HCT116 (cell line): ENCODE measurements around the gene IRAK4.

Experiments used
- ATF3 ChIP-seq: IDR thresholded peaks from 2 replicates; pipeline ENCODE4 v1.6.1; 2012
- EZH2 ChIP-seq: fragments of 200-600 bp; sonication (generic); IDR thresholded peaks from 2 replicates; pipeline ENCODE4 v1.6.1; 2017; ENCODE audit warnings: antibody characterized with exemption, mixed run types
- JUND ChIP-seq: IDR thresholded peaks from 2 replicates; pipeline ENCODE4 v1.6.1; 2012
- MAX ChIP-seq: IDR thresholded peaks from 2 replicates; pipeline ENCODE4 v1.6.1; 2012
- POLR2A ChIP-seq: IDR thresholded peaks from 2 replicates; pipeline ENCODE4 v1.7.0; 2011; ENCODE audit warnings: borderline replicate concordance; ENCODE audit not compliant: insufficient read depth, insufficient read length; ENCODE audit errors: extremely low read depth
- POLR2AphosphoS5 ChIP-seq: IDR thresholded peaks from 2 replicates; pipeline ENCODE4 v1.6.1; 2011; ENCODE audit warnings: mild to moderate bottlenecking, low read depth, low read length, moderate library complexity
- REST ChIP-seq: IDR thresholded peaks from 2 replicates; pipeline ENCODE4 v1.6.1; 2012; ENCODE audit warnings: low read depth
- SP1 ChIP-seq: IDR thresholded peaks from 2 replicates; pipeline ENCODE4 v1.6.1; 2012; ENCODE audit warnings: low read depth
- TCF7L2 ChIP-seq: IDR thresholded peaks from 2 replicates; pipeline ENCODE4 v1.7.0; 2011; ENCODE audit warnings: borderline replicate concordance, inconsistent platforms; ENCODE audit not compliant: insufficient read depth, insufficient read length; ENCODE audit errors: extremely low read depth
- ZBTB33 ChIP-seq: IDR thresholded peaks from 2 replicates; pipeline ENCODE4 v1.6.1; 2011; ENCODE audit warnings: mild to moderate bottlenecking, low read length, moderate library complexity; ENCODE audit not compliant: insufficient replicate concordance; ENCODE audit errors: extremely low read depth
- ZFX ChIP-seq: fragments of 450-650 bp; IDR thresholded peaks from 2 replicates; pipeline ENCODE4 v1.6.1; 2017
- ZNF274 ChIP-seq: fragments of 200-500 bp; sonication (Bioruptor generic); IDR thresholded peaks from 2 replicates; pipeline ENCODE4 v1.6.1; 2014; ENCODE audit warnings: mild to moderate bottlenecking, low read depth, low read length, inconsistent platforms
- TF ChIP-seq, protein P1 (sequence below), 3 experiments: fragments of 200-600 bp in 1 of 3; sonication (generic) in 1 of 3; IDR thresholded peaks in 2 of 3; conservative IDR thresholded peaks in 1 of 3; 2 replicates each; pipeline ENCODE4 v1.5.1; 2012 to 2017; ENCODE audit warnings: low read depth in 2 of 3, low read length in 2 of 3, antibody characterized with exemption in 1 of 3, borderline replicate concordance in 1 of 3, control low read depth in 1 of 3, mild to moderate bottlenecking in 1 of 3, mixed read lengths in 1 of 3, mixed run types in 1 of 3, moderate library complexity in 1 of 3; ENCODE audit not compliant: insufficient read depth in 1 of 3

- no peak for TF ChIP-seq ZFX
- TF ChIP-seq, protein P1, sequence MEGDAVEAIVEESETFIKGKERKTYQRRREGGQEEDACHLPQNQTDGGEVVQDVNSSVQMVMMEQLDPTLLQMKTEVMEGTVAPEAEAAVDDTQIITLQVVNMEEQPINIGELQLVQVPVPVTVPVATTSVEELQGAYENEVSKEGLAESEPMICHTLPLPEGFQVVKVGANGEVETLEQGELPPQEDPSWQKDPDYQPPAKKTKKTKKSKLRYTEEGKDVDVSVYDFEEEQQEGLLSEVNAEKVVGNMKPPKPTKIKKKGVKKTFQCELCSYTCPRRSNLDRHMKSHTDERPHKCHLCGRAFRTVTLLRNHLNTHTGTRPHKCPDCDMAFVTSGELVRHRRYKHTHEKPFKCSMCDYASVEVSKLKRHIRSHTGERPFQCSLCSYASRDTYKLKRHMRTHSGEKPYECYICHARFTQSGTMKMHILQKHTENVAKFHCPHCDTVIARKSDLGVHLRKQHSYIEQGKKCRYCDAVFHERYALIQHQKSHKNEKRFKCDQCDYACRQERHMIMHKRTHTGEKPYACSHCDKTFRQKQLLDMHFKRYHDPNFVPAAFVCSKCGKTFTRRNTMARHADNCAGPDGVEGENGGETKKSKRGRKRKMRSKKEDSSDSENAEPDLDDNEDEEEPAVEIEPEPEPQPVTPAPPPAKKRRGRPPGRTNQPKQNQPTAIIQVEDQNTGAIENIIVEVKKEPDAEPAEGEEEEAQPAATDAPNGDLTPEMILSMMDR (IDR thresholded peaks at IDR 0.05 in 2 of 3, conservative IDR thresholded peaks at IDR 0.05 in 1 of 3; ENCODE audit: borderline replicate concordance in 1 of 3, insufficient read depth in 1 of 3, low read depth in 2 of 3, low read length in 2 of 3): no peak
- no peak for TF ChIP-seq EZH2
- no peak for TF ChIP-seq JUND
- TF ChIP-seq MAX: no peak
- TF ChIP-seq ATF3: no peak
- TF ChIP-seq POLR2A: no peak
- TF ChIP-seq ZBTB33: no peak
- TF ChIP-seq SP1: no peak
- TF ChIP-seq REST: no peak
- no peak for TF ChIP-seq POLR2AphosphoS5
- no peak for TF ChIP-seq TCF7L2
- TF ChIP-seq ZNF274: no peak
Measured at GRCh38 chr12:43750814-43751213, 7.9 kb upstream of the IRAK4 start.
